Hematopoietic multipotent progenitor cell (in vitro differentiated cells): ENCODE data around the gene TMEM185A. TPM values are rescaled to one million over a fixed set of nuclear protein-coding genes. Genes with fewer than 3 reads are reported as not detected.
"Not testable (repeated sequence)": the region's sequence is repeated elsewhere in the genome, so short reads cannot be mapped to it uniquely, and the experiment has no call there.

ENCODE experiments used
- DNase-seq, 3 donors: peaks; one replicate each; pipeline ENCODE4 v3.0.0-alpha.2; 2011 to 2015; ENCODE audit warnings: low read depth in 2 of 3, low spot score in 2 of 3
- total RNA-seq: library from RNA; depleted of rRNA; stranded (reverse); fragments of >200 nt; gene quantifications from one replicate; pipeline ENCODE4 v1.2.3, GENCODE V29; 2012

Gene TMEM185A
- total RNA-seq, 1 donor = 26.9 TPM

DNA sequence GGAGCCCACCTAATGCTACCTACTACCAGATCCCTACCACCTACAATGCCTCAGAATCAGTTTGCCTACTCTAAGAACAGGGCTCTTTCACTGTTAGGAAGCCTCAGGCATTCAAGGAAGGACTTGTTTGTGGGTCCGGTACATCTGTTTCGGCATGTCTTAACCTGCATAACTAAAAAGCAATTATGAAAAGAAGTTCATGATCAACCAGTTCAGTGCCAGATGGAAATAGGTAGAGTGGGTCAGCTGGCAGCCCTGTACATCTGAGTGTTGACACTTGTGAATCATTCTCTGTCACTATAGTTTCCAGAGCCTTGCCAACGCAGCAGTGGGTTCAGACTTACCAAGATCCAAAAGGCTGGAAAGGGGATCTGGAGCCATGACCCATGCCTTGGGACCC, 3.3 kb downstream of the TMEM185A start:
- DNase-seq = no peak

DNA sequence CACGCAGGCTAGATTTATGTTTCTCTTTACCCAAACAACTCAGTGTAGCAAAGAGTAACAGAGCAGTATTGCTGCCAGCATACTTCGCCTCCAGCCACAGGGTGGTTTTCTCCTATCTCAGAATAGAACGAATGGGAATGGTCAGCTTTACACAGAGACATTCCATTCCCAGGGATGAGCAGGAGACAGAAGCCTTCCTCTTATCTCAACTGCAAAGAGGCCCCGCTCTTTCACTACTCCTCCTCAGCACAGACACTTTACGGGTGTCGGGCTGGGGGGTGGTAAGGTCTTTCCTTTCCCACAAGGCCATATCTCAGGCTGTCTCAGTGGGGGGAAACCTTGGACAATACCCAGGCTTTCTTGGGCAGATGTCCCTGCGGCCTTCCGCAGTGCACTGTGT, 4.8 kb downstream of the TMEM185A start:
- not testable (repeated sequence) for DNase-seq

DNA sequence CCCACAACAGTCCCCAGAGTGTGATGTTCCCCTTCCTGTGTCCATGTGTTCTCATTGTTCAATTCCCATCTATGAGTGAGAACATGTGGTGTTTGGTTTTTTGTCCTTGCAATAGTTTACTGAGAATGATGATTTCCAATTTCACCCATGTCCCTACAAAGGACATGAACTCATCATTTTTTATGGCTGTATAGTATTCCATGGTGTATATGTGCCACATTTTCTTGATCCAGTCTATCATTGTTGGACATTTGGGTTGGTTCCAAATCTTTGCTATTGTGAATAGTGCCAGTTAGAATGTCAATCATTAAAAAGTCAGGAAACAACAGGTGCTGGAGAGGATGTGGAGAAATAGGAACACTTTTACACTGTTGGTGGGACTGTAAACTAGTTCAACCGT, 11.9 kb downstream of the TMEM185A start:
- not testable (repeated sequence) for DNase-seq

DNA sequence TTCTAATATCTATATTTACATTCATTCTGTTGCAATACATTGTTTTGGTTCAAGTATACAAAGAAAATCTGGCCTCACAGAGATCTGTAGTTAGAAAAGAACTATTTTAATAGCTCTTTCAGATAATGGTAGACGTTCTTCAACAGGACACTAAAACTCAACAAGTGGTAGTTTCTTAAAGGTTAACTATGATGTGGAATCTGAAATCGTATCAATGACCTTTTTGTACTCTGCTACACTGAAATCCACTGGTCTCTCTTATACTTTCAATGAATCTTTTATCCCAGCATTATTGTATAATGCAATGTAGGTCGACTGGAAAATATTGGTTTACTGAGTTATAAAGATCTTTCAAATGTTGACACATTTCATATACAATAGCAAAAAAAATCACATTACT, 12.7 kb downstream of the TMEM185A start:
- no peak for DNase-seq

DNA sequence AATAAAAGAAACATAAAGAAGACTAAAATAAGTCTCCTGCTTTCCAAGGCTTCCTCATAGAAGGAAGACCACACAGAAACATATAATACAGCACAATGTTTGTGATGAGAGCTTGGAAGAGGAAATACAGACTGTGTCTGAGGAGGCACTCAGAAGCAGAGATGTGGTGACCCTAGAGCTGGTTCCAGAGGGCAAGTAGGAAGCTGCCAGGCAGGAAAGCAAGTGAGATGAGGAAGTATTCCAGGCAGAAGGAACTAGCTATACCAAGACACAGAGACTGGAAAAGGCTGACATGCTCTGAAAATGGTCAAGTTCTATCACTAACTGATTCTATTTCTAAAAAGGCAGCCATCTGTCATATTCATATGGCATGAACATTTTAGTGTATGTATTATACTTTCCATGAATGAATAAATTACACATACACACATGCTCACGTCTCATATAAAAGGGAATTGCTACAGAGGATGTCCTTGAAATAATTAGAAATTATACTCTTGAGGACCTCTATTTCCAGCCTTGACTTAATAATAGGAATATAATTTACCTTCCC, 19.9 kb downstream of the TMEM185A start:
- DNase-seq = no peak

DNA sequence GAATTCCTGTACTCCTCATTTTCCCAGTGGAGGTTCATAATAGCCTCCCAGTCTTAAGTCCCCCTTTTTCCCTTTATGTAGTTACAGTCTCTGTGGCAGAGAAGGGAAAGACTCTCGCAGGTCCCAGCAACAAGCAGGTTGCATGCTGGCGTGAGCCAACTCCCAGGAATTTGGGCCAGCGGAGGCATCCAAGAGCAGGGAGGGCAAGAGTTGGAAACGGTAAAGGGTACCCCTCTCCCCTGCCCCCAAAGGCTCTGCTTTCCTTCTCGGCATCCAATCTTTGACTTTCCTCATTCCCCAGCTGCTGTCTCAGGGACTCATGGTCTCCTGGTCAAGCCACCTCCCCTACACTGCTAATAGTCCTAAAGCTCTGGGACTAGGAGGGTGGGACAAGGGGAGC, 21.1 kb downstream of the TMEM185A start:
- DNase-seq = no peak

DNA sequence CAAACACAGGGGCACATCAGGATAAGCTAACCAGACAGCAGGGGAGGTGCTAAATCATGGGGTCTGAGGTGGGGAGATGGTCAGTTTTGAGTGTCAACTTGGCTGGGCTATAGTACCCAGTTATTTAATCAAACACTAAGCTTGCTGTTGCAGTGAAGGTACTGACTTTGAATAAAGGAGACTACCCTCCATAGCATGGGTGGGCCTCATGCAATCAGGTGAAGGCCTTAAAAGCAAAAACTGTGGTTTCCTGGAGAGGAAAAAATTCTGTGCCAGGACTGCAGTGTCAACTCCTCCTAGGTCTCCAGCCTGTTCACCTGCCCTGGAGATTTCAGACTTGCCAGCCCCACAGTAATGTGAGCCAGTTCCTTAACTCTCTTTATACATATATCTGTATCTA, 23.9 kb downstream of the TMEM185A start:
- DNase-seq = no peak

DNA sequence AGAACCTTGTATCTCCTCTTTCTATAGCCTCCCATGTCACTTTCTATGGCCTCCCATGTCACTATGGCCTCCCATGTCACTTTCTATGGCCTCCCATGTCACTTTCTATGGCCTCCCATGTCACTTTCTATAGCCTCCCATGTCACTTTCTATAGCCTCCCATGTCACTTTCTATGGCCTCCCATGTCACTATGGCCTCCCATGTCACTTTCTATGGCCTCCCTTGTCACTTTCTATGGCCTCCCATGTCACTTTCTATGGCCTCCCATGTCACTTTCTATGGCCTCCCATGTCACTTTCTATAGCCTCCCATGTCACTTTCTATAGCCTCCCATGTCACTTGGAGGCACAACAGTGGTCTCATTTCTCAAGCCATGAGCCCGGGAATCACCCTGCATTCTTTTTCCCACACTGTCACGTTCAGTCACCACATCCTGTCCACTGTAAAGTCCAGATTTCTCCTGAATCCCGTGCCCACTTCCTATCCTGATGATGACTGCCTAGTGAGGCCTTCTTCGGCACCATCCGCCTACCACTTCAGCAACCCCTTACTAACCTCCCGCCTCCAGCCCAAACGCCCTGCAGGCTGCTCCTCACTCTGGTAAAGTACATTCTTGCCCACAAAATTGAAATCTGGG, 26.2 kb downstream of the TMEM185A start:
- DNase-seq = not testable (repeated sequence)

DNA sequence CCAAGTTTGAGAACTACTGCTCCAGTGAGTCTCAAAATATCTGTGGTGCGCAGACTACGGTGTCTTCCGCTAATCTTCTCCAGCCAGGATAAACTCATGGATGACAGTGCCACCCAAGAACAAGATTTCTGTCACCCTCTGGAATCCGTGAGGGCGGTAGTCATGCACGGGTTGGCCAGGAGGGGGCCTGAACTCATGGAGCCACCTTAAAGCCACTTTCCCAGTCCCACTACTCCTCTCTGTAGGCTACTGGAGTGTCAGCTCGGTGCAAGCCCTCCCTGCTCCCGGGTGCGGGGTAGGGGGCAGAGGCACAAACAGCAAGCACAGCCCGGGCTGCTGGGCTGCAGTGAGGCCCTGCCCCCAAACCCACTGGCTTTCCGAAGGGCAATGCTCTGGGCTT, 33.0 kb downstream of the TMEM185A start:
- DNase-seq = not testable (repeated sequence)

DNA sequence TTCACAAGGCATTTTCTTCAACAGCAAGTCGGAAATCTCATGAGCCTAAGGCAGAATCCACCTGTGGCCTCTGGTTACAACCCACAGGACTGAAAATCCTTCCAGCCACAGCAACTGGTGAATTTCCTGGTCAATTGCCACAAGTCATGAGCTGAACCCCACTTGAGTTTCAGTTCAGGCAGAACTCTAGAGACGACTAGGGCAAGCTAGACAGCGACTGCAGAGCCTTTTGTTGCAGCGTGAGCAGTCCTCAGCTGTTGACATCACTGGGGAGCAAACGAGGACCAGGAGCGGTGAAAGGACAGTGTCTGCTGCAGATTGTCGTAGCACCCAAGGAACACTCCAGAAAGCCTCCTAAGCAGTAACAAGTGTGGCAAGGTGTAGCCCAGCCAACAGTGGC, 35.6 kb downstream of the TMEM185A start:
- not testable (repeated sequence) for DNase-seq

DNA sequence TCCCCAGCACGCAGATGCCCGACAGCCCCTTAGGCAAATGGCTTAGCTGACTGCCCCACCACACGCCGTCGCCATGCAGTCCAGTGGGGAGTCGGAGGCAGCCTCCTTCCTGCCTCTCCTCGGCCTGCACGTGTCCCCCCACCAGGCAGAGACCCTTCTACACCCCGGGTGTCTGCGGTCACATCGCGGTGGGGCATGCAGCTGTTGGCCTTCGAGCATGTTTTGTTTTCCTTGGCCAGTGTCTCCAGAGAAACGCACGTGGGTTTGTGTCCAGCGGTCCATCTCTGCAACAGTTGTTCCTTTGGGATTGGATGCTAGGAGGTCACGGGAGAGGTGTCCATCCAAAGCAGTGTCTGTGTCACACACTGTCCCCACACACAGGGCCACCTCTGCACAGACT, 36.4 kb downstream of the TMEM185A start, which contains the start of gene HSFX2:
HSFX2 (minus strand) TSS at position 101 of the 400 bp plus-strand sequence. CDS start 614 bp downstream, outside the sequence.
- DNase-seq = not testable (repeated sequence)

DNA sequence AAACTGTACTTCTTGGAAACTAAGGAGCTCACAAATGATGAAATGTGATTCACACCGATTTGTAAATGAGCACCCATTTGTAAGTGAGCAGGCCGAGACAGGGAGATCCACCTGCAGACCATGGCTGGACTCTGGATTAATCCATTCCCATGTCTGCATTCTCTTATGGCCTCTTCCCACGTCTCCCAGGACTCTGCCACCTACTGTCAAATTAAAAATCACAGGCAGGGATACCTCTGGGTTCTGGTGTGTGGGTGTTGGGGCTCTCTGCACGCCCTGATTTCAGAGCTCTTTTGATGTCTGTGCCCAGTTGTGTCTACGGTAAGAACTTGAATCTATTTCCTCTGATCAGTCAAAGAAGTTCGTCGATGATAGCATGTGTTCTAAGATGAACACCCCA, 40.6 kb downstream of the TMEM185A start:
- DNase-seq = not testable (repeated sequence)

DNA sequence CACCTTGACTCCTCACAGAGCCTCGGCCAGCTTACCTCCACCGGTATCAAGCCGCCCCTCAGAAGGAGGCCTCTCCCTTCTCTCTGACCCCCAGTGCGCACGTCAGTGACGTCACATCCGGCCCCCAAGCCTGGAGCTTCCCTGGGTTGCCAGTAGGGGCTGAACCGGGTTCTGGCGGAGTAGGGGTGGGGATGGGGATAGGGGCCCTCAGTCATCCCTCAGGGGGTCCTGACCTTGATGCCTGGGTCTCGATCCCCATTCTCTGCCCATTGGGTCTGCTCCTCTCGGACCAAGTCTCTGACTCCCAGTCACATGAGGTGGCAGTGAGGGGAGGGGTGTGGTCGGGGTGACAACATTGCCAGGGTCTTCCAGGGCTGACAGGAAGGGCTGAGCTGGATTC, 44.2 kb downstream of the TMEM185A start, which contains the start of gene MAGEA9B:
MAGEA9B (minus strand) TSS at position 101 of the 400 bp plus-strand sequence. CDS start 4,280 bp downstream, outside the sequence.
- not testable (repeated sequence) for DNase-seq

DNA sequence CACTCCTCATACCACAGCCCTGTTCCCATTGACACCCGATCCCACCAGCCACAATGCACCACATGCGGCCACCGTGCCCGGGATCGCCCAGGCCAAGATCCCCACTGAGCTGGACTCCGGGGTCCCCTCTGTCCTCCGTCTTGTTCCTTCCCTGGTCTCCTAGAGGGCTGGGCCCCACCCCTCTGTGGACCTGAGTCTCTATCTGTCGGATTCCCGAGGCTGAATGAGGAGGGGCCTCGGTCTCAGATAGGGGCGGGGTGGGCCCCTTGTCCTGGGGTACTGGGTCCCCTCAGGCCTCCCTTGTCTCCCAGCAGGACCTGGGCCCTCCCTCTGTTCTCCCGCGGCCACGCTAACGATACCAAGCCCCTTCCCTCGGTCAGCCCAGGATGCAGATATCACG, 46.0 kb downstream of the TMEM185A start:
- not testable (repeated sequence) for DNase-seq

DNA sequence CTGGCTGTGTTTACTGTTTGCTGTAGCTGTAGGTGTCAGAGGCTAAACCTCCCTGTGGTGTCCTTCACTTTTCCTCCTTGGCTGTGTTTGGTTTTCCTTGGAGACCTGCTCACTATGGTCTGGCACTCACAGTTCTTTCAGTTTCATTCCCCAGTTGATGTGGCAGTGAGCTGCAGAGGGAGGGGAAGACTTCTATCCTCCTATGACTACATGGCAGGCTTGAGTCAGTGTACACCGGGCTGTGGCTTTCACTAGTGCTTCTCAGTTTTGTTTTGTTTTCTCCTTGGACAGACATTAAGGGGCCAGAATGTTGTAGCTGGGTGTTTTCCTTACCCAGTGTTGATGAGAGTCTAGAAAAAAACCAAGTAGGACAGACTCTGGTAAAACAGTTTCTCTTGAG, 58.1 kb downstream of the TMEM185A start:
- not testable (repeated sequence) for DNase-seq

DNA sequence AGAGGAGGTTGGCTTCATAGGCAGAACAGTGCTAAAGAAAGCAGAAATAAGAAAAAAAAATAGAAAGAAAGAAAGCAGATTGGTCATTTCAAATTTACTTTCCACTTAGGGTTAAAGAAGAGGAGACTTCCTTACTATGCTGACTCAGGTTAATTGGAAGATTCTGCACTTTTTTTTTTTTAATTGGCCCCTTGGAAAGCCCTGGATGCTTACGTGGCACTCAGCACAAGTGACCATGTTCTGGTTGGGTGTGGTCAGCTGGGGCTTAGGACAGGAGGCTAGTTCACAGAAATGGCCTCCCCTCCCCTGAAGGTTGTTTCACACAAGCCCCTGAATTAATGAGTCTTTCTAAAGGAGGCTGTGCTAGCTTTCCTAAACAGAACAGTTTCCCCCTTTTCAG, 58.8 kb downstream of the TMEM185A start:
- peak in 1 of 3 donors; percentile 0 for DNase-seq

DNA sequence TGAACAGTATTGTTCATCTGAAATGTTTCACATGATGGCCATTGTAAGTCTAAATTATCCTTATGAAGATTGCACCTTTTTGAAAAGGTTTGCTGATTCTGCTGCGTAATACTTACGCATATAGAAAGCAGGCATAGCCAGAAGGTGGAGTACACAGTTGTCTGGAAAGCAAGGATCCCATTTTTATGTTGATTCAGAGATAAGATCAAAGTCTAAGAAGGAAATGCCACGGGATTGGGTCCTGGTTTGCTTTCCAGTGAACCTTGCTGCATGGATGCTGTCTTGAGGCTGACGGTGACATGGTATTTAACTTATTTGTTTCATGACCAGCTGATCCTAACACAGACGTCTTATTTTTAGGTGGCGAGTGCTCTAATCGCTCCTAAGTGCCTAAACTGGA, 59.8 kb downstream of the TMEM185A start:
- no peak for DNase-seq

DNA sequence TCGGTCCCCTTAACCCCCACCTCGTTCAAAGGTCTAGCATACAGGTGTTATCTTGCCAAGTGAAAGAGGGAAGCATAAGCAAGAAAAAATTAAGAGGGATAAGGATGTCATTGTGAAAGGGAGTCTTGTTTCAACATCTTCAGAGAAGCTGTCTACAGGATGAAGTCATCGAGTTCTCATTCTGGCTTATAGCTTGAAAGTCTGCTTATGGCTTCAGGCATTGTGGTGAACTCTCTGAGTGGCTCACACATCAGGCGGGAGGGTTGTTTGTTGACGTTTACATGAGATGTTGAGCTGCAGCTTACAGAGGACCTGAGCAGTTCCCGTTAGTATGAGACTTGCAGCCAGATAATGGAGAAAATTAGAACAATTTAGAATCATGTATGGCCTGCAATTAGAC, 60.9 kb downstream of the TMEM185A start:
- DNase-seq = no peak

DNA sequence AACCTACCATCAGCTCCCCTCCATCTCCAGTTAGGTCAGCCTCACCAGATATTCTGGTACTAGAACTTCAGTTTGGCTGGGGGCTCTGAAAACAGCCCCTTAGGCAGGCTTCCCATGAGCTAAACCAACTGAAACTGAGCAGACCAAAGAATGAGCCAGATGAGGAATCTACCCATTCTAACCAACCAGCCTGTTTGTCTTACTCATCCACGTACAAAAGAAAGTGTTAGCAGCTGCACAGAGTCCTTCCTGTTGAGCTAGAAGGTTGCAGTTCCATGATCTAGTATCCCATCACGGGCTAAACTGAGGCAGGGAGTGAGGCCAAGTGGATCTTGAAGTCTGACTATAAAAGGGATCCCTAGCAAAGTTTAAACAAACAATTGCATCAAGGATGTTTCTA, 61.8 kb downstream of the TMEM185A start:
- DNase-seq = no peak

DNA sequence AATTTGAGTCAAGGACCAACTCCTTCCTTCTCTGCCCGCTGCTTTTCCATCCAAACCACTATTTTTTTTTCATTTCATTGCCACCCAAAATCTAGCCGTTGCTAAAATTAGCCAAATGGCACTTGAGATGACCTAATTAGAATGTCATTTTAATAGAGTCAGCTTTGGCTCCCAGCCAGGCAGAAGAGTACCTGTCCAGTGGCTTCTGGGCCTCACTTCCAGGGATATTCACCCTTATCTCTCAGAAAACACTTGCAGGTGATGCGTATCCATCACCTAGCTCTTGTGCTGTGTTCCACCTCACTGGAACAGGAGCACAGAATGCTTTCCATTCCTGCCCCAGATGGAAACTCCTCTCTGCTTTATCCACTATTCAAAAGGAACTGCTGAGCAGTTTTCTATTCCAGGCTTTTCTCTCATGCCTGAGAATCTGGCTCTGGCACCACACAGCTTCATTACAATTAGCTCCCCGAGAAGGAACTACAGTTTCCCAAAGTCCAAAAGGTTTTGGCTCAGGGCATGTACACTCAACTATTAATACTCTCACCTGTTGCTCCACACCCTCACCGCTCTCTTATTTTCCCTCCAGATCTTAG, 62.8 kb downstream of the TMEM185A start:
- DNase-seq = no peak

DNA sequence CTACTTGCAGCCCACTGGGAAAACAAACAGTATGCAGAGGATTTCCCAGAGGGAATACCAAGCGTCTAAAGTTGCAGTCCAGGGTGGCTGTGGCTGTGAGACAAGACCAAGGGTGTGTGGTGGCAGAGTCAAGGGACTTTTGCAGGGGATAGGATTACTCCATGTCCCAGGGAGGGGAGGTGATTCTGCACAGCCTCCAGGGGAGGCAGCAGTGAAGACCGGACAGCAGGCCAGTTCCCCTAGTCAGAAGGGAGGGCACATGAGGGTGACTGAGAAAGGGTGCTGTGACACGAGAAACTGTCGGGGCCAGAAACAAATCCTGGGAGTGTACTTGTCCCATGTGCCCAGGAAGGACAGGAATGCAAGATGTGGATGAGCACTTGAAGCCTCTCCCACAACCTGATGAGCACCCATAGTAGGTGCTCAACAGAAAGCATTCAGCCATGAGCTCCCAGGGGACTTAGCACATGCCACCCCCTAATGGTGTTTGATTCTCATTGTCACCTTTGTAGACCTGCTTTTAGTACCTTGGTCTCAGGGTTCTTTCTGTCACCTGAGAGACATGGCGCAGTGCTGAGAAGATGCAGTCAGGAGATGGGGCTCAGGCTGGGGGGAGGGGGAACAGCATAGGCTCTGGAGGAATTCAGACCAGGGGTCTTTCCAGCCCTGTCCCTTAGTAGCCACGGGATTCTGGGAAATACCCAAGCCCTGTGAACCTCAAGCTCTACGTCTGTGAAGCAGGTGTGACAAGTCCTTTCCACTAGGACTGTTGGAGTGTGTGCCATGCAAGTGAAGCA, 63.8 kb downstream of the TMEM185A start:
- no peak for DNase-seq
